WTC11 (cell line): ENCODE data around the gene TMEM62. TPM values are rescaled to one million over a fixed set of nuclear protein-coding genes. Genes with fewer than 3 reads are reported as not detected.

Experiments
- ATAC-seq: fragments of 200-7000 bp; cut with Tn5 transposase; 2 replicates; pipeline ENCODE4 v1.10.0; 2021; ENCODE audit warnings: mild to moderate bottlenecking, moderate library complexity
- CTCF ChIA-PET: fragments of 300-600 bp; sonication (Branson Sonifier 250); formaldehyde crosslinking; loops from one replicate; lab custom pipeline; 2021; ENCODE audit warnings: antibody characterized with exemption; lab: Charles Lee
- POLR2A ChIA-PET: fragments of 350-600 bp; sonication (Branson Sonifier 250); formaldehyde crosslinking; loops from one replicate; lab custom pipeline; 2021; ENCODE audit warnings: antibody characterized with exemption; lab: Charles Lee
- DNase-seq: peaks from one replicate; pipeline ENCODE4 v3.0.0; 2021; ENCODE audit warnings: low spot score
- H3K27ac Mint-ChIP-seq: 2 replicates; pipeline ENCODE4 v1.8.0; 2021; ENCODE audit warnings: mixed read lengths
- H3K27me3 Mint-ChIP-seq: 2 replicates; pipeline ENCODE4 v1.8.0; 2021; ENCODE audit warnings: low read depth, mild to moderate bottlenecking, moderate library complexity, mixed read lengths
- H3K36me3 Mint-ChIP-seq: 2 replicates; pipeline ENCODE4 v1.8.0; 2021; ENCODE audit warnings: mixed read lengths
- H3K4me1 Mint-ChIP-seq: 2 replicates; pipeline ENCODE4 v1.8.0; 2022; ENCODE audit warnings: mixed read lengths
- H3K4me3 Mint-ChIP-seq: 2 replicates; pipeline ENCODE4 v1.8.0; 2021; ENCODE audit warnings: mild to moderate bottlenecking, moderate library complexity, mixed read lengths
- H3K9me3 Mint-ChIP-seq: 2 replicates; pipeline ENCODE4 v1.8.0; 2021; ENCODE audit warnings: mixed read lengths
- ATF2 ChIP-seq: sonication (generic); formaldehyde crosslinking; IDR thresholded peaks from 2 replicates; pipeline ENCODE4 v1.8.1; 2022; ENCODE audit warnings: low read depth, missing genetic modification reagents, borderline replicate concordance
- CREM ChIP-seq: sonication (generic); formaldehyde crosslinking; IDR thresholded peaks from 2 replicates; pipeline ENCODE4 v1.8.1; 2022; ENCODE audit warnings: mild to moderate bottlenecking, missing genetic modification reagents, moderate library complexity
- ELF4 ChIP-seq: sonication (generic); formaldehyde crosslinking; IDR thresholded peaks from 2 replicates; pipeline ENCODE4 v1.8.1; 2022; ENCODE audit warnings: low read depth, mild to moderate bottlenecking, moderate library complexity, missing genetic modification reagents
- ETV6 ChIP-seq: sonication (generic); formaldehyde crosslinking; IDR thresholded peaks from 2 replicates; pipeline ENCODE4 v1.8.1; 2022; ENCODE audit warnings: mild to moderate bottlenecking, missing genetic modification reagents
- FOXK1 ChIP-seq: sonication (generic); formaldehyde crosslinking; IDR thresholded peaks from 2 replicates; pipeline ENCODE4 v1.8.0; 2022; ENCODE audit warnings: mild to moderate bottlenecking, moderate library complexity, missing genetic modification reagents
- FOXP4 ChIP-seq: sonication (generic); formaldehyde crosslinking; IDR thresholded peaks from 2 replicates; pipeline ENCODE4 v1.8.0; 2022; ENCODE audit warnings: mild to moderate bottlenecking, missing genetic modification reagents
- GABPB1 ChIP-seq: sonication (generic); formaldehyde crosslinking; IDR thresholded peaks from 2 replicates; pipeline ENCODE4 v1.8.1; 2023; ENCODE audit warnings: mild to moderate bottlenecking, missing genetic modification reagents
- GRHL2 ChIP-seq: fragments of 250-450 bp; sonication (Bioruptor Pico); IDR thresholded peaks from 2 replicates; pipeline ENCODE4 v1.8.0; 2022; ENCODE audit warnings: mild to moderate bottlenecking, moderate library complexity; ENCODE audit not compliant: insufficient replicate concordance, severe bottlenecking
- JUN ChIP-seq: sonication (generic); formaldehyde crosslinking; IDR thresholded peaks from 2 replicates; pipeline ENCODE4 v1.8.0; 2023; ENCODE audit warnings: mild to moderate bottlenecking, missing genetic modification reagents
- NFATC4 ChIP-seq: fragments of 250-450 bp; sonication (Bioruptor Pico); IDR thresholded peaks from 2 replicates; pipeline ENCODE4 v1.9.0; 2021; ENCODE audit warnings: mild to moderate bottlenecking
- NR1H2 ChIP-seq: sonication (generic); formaldehyde crosslinking; IDR thresholded peaks from 2 replicates; pipeline ENCODE4 v1.9.0; 2021; ENCODE audit warnings: mild to moderate bottlenecking, moderate library complexity, missing genetic modification reagents
- NR2C2 ChIP-seq: sonication (generic); formaldehyde crosslinking; IDR thresholded peaks from 2 replicates; pipeline ENCODE4 v1.8.0; 2022; ENCODE audit warnings: mild to moderate bottlenecking, missing genetic modification reagents
- RELA ChIP-seq: sonication (generic); formaldehyde crosslinking; IDR thresholded peaks from 2 replicates; pipeline ENCODE4 v1.8.1; 2022; ENCODE audit warnings: missing genetic modification reagents, mild to moderate bottlenecking, borderline replicate concordance
- SMAD3 ChIP-seq: sonication (generic); formaldehyde crosslinking; IDR thresholded peaks from 2 replicates; pipeline ENCODE4 v1.8.0; 2022; ENCODE audit warnings: missing genetic modification reagents, mild to moderate bottlenecking, borderline replicate concordance
- STAT6 ChIP-seq: sonication (generic); formaldehyde crosslinking; conservative IDR thresholded peaks from 2 replicates; pipeline ENCODE4 v1.8.1; 2023; ENCODE audit warnings: mild to moderate bottlenecking, low read depth, missing genetic modification reagents, moderate library complexity
- ZNF138 ChIP-seq: sonication (generic); formaldehyde crosslinking; conservative IDR thresholded peaks from 2 replicates; pipeline ENCODE4 v1.8.1; 2022; ENCODE audit warnings: mild to moderate bottlenecking, moderate library complexity, missing genetic modification reagents
- ZNF232 ChIP-seq: sonication (generic); formaldehyde crosslinking; IDR thresholded peaks from 2 replicates; pipeline ENCODE4 v1.8.0; 2022; ENCODE audit warnings: mild to moderate bottlenecking, missing genetic modification reagents
- ZNF396 ChIP-seq: fragments of 250-450 bp; sonication (Bioruptor Pico); IDR thresholded peaks from 2 replicates; pipeline ENCODE4 v1.8.0; 2021; ENCODE audit warnings: mild to moderate bottlenecking, moderate library complexity, borderline replicate concordance
- total RNA-seq: library from RNA; stranded (reverse); gene quantifications from 3 replicates; pipeline ENCODE4 v1.2.3, GENCODE V29; 2021
- TF ChIP-seq, protein P1 (sequence below): fragments of 250-450 bp; sonication (Bioruptor Pico); IDR thresholded peaks from 2 replicates; pipeline ENCODE4 v2.1.2; 2022; ENCODE audit warnings: mild to moderate bottlenecking, moderate library complexity
- TF ChIP-seq, protein P2 (sequence below): sonication (generic); formaldehyde crosslinking; IDR thresholded peaks from 2 replicates; pipeline ENCODE4 v1.8.1; 2022; ENCODE audit warnings: mild to moderate bottlenecking, missing genetic modification reagents, moderate library complexity, borderline replicate concordance
- TF ChIP-seq, protein P3 (sequence below): sonication (generic); formaldehyde crosslinking; IDR thresholded peaks from 2 replicates; pipeline ENCODE4 v1.8.1; 2023; ENCODE audit warnings: mild to moderate bottlenecking, missing genetic modification reagents
- TF ChIP-seq, protein P4 (sequence below): sonication (generic); formaldehyde crosslinking; IDR thresholded peaks from 2 replicates; pipeline ENCODE4 v1.8.0; 2022; ENCODE audit warnings: mild to moderate bottlenecking, missing genetic modification reagents
- TF ChIP-seq, protein P5 (sequence below): sonication (generic); formaldehyde crosslinking; IDR thresholded peaks from 2 replicates; pipeline ENCODE4 v1.8.1; 2022; ENCODE audit warnings: missing genetic modification reagents, borderline replicate concordance

TMEM62 gene
- total RNA-seq, 1 experiment from 2014 or later, result 5.6 TPM

- TF ChIP-seq, protein P1, sequence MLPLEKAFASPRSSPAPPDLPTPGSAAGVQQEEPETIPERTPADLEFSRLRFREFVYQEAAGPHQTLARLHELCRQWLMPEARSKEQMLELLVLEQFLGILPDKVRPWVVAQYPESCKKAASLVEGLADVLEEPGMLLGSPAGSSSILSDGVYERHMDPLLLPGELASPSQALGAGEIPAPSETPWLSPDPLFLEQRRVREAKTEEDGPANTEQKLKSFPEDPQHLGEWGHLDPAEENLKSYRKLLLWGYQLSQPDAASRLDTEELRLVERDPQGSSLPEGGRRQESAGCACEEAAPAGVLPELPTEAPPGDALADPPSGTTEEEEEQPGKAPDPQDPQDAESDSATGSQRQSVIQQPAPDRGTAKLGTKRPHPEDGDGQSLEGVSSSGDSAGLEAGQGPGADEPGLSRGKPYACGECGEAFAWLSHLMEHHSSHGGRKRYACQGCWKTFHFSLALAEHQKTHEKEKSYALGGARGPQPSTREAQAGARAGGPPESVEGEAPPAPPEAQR (CRISPR knock-in tag), result no peak
- TF ChIP-seq SMAD3 (CRISPR knock-in tag), result no peak
- no peak for TF ChIP-seq GRHL2
- TF ChIP-seq CREM (CRISPR knock-in tag), result no peak
- TF ChIP-seq ZNF138, result no peak
- TF ChIP-seq, protein P2, sequence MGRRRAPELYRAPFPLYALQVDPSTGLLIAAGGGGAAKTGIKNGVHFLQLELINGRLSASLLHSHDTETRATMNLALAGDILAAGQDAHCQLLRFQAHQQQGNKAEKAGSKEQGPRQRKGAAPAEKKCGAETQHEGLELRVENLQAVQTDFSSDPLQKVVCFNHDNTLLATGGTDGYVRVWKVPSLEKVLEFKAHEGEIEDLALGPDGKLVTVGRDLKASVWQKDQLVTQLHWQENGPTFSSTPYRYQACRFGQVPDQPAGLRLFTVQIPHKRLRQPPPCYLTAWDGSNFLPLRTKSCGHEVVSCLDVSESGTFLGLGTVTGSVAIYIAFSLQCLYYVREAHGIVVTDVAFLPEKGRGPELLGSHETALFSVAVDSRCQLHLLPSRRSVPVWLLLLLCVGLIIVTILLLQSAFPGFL (CRISPR knock-in tag), result no peak
- TF ChIP-seq NR1H2 (CRISPR knock-in tag), result no peak
These were observed 25.6 kb upstream of the TMEM62 start (continued) for GRCh38 chr15:43107751-43108150.

DNA sequence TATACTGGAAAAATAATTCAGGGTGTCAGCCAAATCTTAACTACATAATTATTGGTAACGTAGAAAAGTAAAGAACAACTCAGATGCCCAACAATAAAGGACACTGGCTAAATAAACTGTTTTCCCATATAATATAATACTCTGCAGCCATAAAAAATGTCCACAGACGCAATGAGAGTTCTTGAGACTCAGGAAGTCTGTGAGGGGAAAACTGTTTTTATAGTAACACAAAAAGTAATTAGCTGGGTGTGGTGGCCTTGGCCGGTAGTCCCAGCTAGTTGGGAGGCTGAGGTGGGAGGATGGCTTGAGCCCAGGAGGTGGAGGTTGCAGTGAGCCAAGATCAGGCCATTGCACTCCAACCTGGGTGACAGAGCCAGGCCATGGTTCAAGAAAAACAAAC is 22.0 kb upstream of the TMEM62 start:
- Mint-ChIP-seq H3K36me3 (no peaks in the 10 kb centered on the region), H3K27ac (no peak overlapping the region), H3K4me1 (peaks cover 3% of the 10 kb centered on the region; the same call in 1 of the 2 replicates), H3K27me3 (peaks cover 17% of the 10 kb centered on the region), H3K4me3 (no peak overlapping the region), H3K9me3 (no peaks in the 10 kb centered on the region)
- no peak for ATAC-seq
- DNase-seq, result no peak
- CTCF ChIA-PET, result no interaction called here
- POLR2A ChIA-PET, result no interaction called here
- TF ChIP-seq RELA (CRISPR knock-in tag) (no peak), STAT6 (CRISPR knock-in tag) (no peak), NR2C2 (no peak), FOXP4 (CRISPR knock-in tag) (no peak), NFATC4 (CRISPR knock-in tag) (no peak), ATF2 (CRISPR knock-in tag) (no peak), ZNF232 (CRISPR knock-in tag) (no peak), ETV6 (no peak), GABPB1 (CRISPR knock-in tag) (no peak), ZNF396 (CRISPR knock-in tag) (no peak), JUN (no peak), ELF4 (no peak), FOXK1 (CRISPR knock-in tag) (no peak)
- TF ChIP-seq, protein P3, sequence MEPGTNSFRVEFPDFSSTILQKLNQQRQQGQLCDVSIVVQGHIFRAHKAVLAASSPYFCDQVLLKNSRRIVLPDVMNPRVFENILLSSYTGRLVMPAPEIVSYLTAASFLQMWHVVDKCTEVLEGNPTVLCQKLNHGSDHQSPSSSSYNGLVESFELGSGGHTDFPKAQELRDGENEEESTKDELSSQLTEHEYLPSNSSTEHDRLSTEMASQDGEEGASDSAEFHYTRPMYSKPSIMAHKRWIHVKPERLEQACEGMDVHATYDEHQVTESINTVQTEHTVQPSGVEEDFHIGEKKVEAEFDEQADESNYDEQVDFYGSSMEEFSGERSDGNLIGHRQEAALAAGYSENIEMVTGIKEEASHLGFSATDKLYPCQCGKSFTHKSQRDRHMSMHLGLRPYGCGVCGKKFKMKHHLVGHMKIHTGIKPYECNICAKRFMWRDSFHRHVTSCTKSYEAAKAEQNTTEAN (CRISPR knock-in tag), result no peak
- TF ChIP-seq, protein P1 (CRISPR knock-in tag), result no peak
- TF ChIP-seq, protein P4, sequence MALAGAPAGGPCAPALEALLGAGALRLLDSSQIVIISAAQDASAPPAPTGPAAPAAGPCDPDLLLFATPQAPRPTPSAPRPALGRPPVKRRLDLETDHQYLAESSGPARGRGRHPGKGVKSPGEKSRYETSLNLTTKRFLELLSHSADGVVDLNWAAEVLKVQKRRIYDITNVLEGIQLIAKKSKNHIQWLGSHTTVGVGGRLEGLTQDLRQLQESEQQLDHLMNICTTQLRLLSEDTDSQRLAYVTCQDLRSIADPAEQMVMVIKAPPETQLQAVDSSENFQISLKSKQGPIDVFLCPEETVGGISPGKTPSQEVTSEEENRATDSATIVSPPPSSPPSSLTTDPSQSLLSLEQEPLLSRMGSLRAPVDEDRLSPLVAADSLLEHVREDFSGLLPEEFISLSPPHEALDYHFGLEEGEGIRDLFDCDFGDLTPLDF (CRISPR knock-in tag), result no peak
- TF ChIP-seq, protein P5, sequence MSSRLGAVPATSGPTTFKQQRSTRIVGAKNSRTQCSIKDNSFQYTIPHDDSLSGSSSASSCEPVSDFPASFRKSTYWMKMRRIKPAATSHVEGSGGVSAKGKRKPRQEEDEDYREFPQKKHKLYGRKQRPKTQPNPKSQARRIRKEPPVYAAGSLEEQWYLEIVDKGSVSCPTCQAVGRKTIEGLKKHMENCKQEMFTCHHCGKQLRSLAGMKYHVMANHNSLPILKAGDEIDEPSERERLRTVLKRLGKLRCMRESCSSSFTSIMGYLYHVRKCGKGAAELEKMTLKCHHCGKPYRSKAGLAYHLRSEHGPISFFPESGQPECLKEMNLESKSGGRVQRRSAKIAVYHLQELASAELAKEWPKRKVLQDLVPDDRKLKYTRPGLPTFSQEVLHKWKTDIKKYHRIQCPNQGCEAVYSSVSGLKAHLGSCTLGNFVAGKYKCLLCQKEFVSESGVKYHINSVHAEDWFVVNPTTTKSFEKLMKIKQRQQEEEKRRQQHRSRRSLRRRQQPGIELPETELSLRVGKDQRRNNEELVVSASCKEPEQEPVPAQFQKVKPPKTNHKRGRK (CRISPR knock-in tag), result no peak
